GM21381 (cell line): ENCODE results near the gene RNU1-1.
"Not testable (repeated sequence)": the region's sequence is repeated elsewhere in the genome, so short reads cannot be mapped to it uniquely, and the experiment has no call there.

Source experiments
- ATAC-seq: cut with Tn5 transposase; IDR thresholded peaks from one replicate; pipeline ENCODE4 v1.9.1; 2021; ENCODE audit warnings: mild to moderate bottlenecking, moderate library complexity; ENCODE audit not compliant: unreplicated experiment

Gene RNU1-1

DNA sequence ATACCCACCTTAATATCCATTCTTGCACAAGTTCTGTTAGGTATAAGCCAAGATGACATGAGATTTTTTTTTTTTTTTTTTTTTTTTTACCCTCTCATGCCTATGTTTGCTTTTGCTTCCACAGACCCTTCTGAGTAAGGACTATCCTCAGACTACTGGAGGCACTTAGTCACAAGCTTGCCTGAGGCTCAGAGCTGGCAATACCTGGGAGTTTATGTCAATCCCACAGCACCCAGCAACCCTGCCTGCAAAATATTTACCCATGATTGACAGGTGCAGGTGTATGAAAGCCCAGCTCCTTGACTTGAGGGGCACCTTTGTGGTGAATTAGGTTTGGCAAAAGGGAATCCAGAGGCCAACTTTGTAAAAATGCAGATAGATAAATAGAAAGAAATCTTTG, 11.7 kb upstream of the RNU1-1 start:
- not testable (repeated sequence) for ATAC-seq

DNA sequence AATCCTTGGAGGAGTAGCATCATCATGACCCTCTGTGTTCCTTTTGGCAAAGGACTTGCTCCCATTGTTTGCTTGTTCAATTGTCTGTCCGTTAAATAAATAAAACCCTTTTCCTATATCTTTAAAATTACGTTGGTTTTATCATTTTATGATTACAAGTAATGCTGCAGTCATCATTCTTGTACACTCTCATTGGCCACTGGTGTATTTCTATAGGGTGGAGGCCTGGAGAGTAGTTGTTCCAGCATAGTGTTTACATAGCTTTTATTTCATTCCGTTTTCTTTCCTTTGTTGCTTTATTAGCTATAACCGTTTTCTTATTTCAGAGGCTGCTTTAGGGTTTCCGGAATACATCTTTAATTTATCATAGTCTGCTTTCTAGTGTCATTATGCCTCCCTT, 7.6 kb upstream of the RNU1-1 start:
- ATAC-seq: not testable (repeated sequence)

DNA sequence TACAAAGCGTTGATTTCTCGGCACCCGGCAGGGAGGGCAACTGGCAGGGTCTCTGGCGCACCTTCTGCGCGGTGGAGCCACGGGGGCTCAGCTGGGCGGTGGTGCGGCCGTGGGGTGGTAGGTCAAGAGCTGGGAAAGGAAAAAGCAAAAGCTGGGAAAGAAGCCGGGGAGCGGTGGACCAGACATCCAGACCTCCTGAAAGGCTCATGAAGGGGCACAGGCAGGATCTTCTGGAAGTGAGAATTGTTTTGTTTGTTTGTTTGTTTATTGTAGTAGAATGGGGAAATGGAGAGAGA, 7.2 kb upstream of the RNU1-1 start:
- ATAC-seq: no peak

DNA sequence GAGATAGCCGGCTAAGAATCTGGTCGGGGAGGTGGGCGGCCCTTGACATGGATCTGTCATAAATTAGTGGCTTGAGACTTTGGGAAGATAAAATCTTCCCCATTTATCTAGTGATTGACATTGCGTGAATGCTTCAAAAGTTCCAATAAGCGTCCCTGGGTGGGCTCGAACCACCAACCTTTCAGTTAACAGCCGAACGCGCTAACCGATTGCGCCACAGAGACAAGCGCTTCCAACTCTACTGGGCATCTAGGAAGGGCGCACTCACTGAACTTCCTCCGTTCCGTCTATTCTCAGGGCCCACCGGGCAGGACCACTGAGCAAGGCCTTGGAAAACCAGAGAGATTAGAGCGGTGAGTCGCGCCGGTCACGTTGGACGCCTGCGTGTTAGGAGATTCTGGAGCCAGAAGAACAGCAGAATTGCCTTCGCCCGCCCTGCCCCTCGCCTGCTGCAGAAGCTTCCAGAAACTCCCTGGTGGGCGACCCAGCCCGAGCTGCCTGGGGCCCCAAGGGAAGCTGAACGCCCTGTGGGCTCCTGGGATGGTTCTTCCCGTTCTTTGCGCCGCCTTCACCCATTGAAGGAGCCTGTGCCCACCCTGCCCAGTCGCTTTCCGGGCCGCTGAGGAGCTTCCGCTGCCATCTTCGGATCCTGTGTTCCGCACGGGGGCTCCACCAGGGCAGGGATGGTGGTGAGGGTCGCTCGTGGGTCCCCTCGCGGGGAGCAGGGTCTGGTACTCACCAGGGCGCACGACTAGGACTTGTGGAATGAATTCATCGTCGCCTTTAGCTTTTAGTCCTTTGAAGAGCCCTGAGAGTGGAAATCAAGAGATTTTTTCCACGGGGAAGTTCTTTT, 6.6 kb upstream of the RNU1-1 start:
- ATAC-seq: not testable (repeated sequence)

DNA sequence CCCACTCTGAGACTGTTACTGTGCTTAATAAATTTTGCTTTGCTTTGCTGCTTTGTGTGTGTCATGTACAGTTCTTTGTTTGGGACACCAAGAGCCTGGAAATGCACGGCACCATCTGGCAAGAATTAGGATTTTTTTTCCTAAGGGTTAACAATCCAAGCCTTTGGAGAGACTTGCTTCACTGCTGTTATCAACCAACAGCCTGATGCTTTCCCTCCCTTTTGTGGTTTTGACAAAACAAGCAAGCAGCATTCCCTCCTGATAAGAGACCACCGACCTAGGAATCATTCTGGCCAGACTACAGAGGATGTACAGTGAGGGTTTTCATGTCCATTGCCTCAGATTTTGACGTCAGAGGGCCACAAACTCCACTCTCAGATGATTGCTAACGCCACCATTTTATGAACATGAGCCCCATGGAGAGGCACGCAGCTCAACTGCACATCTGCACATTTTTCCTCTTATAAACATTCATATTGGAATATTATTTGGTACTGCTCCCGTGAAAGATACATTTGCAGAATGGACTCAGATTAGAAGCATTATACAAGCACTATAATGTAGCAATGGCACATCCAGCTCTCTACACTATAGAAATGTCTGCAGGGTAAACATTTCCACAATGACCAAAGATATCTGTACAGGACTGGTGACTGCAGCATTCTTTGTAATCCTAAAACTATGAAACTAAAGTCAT, 5.3 kb upstream of the RNU1-1 start:
- not testable (repeated sequence) for ATAC-seq

GRCh38 chr1:16518913-16519254, 4.8 kb upstream of the RNU1-1 start:
- not testable (repeated sequence) for ATAC-seq

DNA sequence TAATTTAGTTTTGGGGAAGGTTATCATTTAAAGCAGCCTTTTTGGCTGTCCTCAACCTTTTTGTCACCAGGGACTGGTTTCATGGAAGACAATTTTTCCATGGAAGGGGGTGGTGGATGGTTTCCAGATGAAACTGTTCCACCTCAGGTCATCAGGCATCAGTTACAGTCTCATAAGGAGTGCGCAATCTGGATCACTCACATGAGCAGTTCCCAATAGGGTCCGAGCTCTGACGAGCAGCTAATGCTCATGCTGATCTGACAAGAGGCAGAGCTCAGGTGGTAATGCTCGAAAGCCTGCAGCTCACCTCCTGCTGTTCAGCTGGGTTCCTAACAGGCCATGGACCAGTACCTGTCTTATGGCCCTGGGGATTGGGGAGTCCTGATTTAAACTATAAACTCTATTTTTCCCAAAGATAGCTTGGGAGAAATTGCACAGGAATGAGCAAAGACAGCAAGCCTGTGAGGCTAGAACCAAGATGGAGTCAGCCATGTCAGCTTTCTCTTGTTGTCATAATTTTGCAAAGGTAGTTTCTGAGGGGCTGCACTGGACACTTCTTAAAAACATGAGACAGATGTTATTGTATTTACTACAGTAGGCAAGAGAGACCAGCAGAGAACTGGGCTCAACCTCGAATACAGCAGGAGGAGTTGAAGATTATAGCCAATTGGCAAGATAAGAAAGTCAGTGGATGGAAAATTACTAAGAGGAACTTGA, 2.8 kb upstream of the RNU1-1 start:
- not testable (repeated sequence) for ATAC-seq

DNA sequence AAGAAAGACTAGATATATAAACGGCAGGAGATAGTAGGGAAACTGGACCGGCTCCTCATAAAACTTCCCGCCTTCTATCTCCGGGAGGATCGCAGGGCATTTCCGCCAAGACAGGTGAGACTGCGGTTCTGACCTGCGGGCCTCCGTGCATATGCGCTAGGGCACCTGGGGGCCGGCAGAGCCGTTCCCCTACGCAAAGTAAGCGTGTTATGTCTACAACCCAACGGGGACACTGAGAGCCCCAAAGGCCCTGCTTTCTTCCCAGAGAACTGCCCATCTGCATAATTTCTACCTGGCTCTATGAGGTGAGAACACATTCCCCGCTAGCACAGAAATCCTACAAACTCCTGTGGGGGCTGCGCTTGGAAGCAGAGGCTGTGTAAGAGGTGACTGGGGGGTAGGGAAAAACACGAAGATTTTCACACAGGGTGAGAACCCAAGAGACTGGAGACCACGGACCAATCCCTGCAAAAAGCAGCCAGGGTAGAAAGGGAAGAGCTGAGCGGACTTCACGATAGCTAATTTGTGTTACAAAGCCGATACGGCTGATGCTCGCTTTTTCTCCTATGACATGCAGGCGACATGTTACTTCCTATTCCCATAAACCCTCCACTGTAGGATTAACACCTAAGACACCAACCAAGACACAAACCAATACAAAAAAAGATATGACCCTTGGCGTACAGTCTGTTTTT, 526 bp downstream of the RNU1-1 start:
- peak; percentile 88 for ATAC-seq

DNA sequence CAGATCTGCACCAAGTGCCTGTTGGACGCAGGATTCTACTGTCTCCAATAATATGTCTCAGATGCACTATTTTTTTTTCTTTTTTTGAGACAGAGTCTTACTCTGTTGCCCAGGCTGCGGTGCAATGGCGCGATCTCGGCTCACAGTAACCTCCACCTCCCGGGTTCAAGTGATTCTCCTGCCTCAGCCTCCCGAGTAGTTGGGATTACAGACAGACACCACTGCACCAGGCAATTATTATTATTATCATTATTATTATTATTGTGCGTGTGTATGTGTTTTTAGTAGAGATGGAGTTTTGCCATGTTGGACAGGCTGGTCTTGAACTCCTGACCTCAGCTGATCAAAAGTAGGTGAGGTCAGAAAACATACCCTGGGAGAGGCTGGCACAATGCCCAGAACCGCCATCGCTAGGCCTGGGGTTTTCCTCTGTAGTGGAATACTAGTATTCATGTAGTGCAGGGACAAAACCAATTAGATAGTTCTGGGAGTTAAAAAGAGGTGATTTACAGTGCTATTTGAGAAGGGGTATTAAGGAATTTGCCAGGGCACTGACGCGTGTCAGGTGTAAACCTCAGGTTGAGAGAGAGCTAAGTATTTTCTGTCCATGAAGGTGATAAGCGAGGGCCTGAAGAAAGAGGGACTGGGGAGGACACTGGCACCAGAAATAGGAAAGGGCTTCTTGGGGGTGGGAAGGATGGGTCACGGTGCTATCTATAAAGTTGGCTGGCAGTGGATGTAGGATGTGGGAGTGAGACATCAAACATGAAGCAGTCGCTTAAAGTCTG, 1.3 kb downstream of the RNU1-1 start:
- not testable (repeated sequence) for ATAC-seq

GRCh38 chr1:16511926-16512325, 2.2 kb downstream of the RNU1-1 start:
- ATAC-seq: not testable (repeated sequence)

GRCh38 chr1:16508861-16509445, 5.1 kb downstream of the RNU1-1 start:
- ATAC-seq: not testable (repeated sequence)

DNA sequence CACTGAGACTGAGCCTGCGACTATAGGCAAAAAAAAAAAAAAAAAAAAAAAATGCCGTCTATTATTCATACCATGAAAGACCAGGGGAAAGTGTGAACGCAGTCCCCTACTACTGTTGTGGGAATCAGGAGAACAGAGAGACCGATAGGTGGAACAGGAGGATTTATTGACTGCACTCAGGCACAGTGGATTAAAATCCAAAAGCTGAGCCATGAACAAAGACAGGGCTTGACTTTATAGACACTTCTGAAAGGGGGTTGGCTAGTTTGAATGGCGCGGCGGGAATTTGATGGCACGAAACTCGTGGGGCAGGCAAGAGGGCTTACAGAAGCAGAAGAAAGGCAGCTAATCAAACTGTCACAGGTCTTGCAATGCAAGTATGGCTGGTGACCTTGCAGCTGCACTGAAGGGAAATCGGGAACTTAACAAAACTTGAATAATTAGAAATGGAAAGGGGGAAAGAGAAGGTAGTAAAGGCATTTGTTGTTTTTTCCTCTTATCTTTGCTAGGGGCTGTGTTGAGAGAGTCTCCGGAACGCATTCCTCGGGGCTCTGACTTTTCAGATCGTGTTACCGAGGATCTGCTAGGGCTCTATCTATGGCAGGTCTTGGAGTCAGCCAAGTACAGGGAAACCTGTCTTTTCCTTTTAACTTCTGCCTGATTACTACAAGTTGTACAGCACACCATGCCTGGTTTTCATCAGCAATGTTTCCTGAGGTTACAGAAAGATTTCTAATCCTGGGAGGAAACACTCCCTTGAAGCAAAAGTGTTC, 7.5 kb downstream of the RNU1-1 start:
- ATAC-seq: not testable (repeated sequence)

- not testable (repeated sequence) for ATAC-seq
Measured at GRCh38 chr1:16505870-16506269, 8.2 kb downstream of the RNU1-1 start.

GRCh38 chr1:16503494-16503893, 10.6 kb downstream of the RNU1-1 start:
- ATAC-seq: no peak

DNA sequence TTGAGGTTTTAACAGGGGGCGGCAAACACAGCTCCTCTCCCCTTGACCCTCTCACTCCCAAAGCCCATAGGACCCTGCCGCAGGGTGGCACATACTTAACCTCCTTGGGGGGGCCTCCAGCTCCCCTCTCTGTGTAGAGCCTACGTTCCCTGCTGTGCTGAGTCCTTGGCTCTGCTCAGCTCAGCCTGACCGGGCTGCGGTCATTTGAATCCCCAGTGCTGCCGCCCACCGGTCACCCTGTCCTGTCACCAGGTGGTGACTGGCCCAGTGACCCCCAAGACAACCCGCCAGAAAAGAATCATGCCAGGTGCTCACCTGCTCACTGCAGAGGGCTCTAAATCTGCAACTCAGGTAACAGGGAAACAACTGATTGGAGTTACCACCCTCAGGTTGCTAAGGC, 12.6 kb downstream of the RNU1-1 start:
- ATAC-seq: not testable (repeated sequence)

DNA sequence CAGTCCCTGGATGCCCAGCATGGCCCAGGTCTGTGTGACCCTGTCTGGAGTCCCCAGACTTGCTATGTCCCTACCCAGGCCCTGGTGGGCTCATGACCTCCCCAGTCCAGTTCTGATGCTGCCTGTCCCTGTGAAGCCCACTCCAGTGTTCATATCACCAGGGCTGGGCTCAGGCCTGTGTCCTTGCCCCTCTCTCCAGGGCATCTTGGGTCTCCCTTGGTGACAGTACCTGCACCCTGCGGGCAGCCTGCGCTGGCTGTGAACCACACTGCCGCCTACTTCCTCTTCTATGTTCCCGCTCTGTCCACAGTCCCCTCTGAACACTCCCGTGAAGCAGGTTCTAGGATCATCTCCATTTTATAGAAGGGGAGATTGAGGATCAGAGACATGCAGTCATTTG, 13.1 kb downstream of the RNU1-1 start:
- not testable (repeated sequence) for ATAC-seq

DNA sequence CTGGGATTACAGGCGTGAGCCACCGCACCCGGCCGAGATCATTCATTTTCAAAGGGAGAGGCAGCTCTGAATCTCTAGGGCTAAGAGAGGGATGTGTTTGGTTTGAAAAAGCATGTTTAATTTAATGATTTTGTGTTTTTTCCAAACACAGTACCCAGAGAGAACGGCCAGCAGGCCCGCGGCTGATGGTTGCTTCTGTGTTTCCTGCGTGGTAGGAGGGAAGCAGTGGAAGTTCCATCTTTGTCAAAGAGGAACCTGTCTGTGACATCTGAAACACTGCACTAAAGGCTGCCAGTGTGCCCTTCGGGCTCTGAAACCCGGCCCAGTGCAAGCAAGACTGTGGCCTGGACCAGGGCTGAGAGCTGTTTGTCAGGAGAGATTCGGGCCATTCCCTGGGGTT, 13.6 kb downstream of the RNU1-1 start:
- ATAC-seq: not testable (repeated sequence)

DNA sequence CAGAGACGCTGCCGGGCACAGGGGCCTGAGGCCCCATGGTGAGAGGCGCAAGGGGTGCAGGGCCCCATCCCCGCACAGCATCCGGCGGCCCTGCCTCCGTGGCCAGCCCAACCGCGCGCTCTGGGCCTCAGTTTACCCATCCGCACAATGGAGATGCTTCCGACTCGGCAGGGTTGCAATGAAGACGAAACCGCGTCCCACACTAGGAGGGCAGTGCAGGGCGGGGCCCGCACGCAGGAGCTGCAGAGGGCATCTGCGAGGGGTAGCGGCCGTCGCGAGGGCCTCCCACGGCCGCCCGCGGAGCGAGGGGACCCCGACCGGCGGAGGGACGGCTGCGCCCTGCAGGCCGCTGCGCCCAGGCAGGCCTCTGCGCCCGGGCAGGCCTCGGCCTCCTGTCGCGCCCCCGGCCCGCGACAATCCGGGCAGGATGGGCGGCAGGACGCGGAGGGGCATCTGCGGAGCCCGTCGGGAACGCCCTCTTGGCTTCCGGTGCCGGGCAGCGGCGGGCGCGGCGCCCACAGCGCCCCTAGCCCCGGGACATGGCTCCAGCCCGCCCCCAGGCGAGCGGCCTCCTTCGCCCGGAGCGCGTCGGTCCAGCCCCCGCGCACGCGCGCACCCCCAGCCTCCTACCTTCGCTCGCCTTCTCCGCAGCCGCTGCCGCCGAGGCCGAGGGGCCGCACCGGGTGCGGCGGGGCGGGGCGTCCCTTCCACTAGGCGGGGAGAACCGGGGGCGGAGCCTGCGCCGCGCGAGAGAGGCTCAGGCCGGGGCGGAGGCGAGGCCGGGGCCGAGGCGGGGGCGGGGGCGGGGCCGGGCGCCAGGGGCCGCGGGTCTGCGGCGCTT, 15.3 kb downstream of the RNU1-1 start:
- peak; percentile 92 for ATAC-seq
